Nephron (organoid): ENCODE results near the gene SLC24A4.

ENCODE experiments used
- H3K27ac Mint-ChIP-seq, 3 experiments: 2 replicates each; pipeline ENCODE4 v1.8.0; 2020; ENCODE audit warnings: mixed read lengths in 3 of 3, mild to moderate bottlenecking in 2 of 3, moderate library complexity in 1 of 3
- H3K27me3 Mint-ChIP-seq: 2 replicates; pipeline ENCODE4 v1.8.0; 2021; ENCODE audit warnings: low read depth, mild to moderate bottlenecking, moderate library complexity, mixed read lengths
- H3K36me3 Mint-ChIP-seq: 2 replicates; pipeline ENCODE4 v1.8.0; 2020; ENCODE audit warnings: low read depth, mixed read lengths
- H3K4me1 Mint-ChIP-seq: 2 replicates; pipeline ENCODE4 v1.8.0; 2020; ENCODE audit warnings: mixed read lengths
- H3K4me3 Mint-ChIP-seq, 3 experiments: 2 replicates each; pipeline ENCODE4 v1.8.0; 2020; ENCODE audit warnings: mild to moderate bottlenecking in 3 of 3, mixed read lengths in 3 of 3, moderate library complexity in 2 of 3
- H3K9me3 Mint-ChIP-seq: 2 replicates; pipeline ENCODE4 v1.8.0; 2020; ENCODE audit warnings: mixed read lengths
- CTCF ChIP-seq, 3 experiments: fragments of 200-600 bp; sonication (generic); IDR thresholded peaks; one replicate each; pipeline ENCODE4 v1.5.0; 2021; ENCODE audit warnings: antibody characterized with exemption in 3 of 3; ENCODE audit not compliant: unreplicated experiment in 3 of 3

Gene SLC24A4

DNA sequence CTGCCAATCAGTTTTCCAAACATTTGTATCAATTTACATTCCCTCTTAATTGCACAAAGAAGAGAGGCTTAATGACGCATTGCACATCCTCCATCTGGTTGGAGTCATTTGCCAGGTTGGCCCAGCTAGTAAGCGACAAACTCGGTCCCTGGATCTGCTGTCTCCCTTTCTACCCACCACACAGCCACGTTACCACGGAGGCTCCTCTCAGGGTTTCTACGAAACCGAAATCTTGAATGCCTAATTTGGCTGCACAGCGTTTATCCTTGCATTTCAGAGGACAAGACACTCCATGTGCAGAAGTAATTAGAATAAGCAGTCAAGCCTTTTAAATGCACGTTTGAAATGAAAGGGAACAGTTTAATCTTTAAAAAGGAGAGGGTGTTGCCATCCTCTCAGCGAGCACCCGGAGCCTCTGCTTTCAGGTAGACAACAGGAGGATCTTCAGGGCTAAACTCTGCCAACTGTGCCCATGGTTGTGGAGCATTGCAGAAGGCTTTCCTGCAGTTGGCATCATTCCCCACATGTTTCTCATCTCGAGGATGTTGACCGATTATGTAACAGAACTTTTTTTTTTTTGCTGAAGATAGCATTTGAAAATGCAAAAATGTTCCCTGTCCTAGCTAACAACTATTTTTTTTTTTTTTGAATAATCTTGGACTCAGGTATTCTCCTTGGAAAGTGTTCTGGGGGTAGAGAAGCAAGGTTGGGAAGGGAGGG is 37.8 kb downstream of the SLC24A4 start:
- Mint-ChIP-seq H3K27ac (no peak overlapping the region), H3K4me1 (no peaks in the 10 kb centered on the region), H3K9me3 (no peaks in the 10 kb centered on the region), H3K36me3 (no peaks in the 10 kb centered on the region), H3K4me3 (no peak overlapping the region), H3K27me3 (peaks cover 46% of the 10 kb centered on the region)
- no peak for TF ChIP-seq CTCF (IDR thresholded peaks at IDR 0.05; ENCODE audit: unreplicated experiment in 3 of 3)

- Mint-ChIP-seq H3K36me3 (no peaks in the 10 kb centered on the region), H3K4me1 (no peaks in the 10 kb centered on the region), H3K27me3 (peaks cover 41% of the 10 kb centered on the region), H3K9me3 (no peaks in the 10 kb centered on the region), H3K4me3 (no peak overlapping the region), H3K27ac (no peak overlapping the region)
- TF ChIP-seq CTCF (IDR thresholded peaks at IDR 0.05; ENCODE audit: unreplicated experiment in 3 of 3), result no peak
Observed at GRCh38 chr14:92362781-92363235, 39.8 kb downstream of the SLC24A4 start.

DNA sequence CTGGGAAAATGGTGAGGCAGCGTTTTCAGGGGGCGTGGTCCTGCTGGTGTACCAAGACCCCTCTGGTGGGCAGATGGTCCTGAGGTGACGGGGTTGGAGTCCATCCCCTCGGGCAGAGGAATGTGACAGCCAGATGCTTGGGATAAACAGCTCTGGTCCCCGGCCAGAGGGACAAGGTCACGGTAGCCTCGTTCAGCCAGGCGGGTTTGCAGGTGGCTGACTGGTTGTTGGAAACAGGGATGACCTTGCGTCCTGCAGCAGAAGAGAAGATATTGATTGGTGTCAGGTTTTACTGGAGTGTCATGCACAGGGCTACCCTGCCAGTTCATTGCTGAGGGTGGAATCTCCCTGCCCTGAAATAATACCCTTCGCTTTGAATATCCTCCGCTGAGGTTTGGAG is 43.3 kb downstream of the SLC24A4 start:
- no peaks in the 10 kb centered on the region for H3K36me3 Mint-ChIP-seq
- TF ChIP-seq CTCF (IDR thresholded peaks at IDR 0.05; ENCODE audit: unreplicated experiment in 3 of 3), result no peak
- no peaks in the 10 kb centered on the region for H3K9me3 Mint-ChIP-seq
- H3K27ac Mint-ChIP-seq, result no peak overlapping the region
- peaks cover 27% of the 10 kb centered on the region for H3K27me3 Mint-ChIP-seq
- H3K4me3 Mint-ChIP-seq, result no peak overlapping the region
- peaks cover 5% of the 10 kb centered on the region for H3K4me1 Mint-ChIP-seq

GRCh38 chr14:92368001-92368400 is 45.0 kb downstream of the SLC24A4 start:
- Mint-ChIP-seq H3K4me1 (peaks cover 5% of the 10 kb centered on the region), H3K4me3 (no peak overlapping the region), H3K27me3 (peaks cover 16% of the 10 kb centered on the region), H3K9me3 (no peaks in the 10 kb centered on the region), H3K27ac (no peak overlapping the region), H3K36me3 (no peaks in the 10 kb centered on the region)
- TF ChIP-seq CTCF (IDR thresholded peaks at IDR 0.05; ENCODE audit: unreplicated experiment in 3 of 3), result no peak

DNA sequence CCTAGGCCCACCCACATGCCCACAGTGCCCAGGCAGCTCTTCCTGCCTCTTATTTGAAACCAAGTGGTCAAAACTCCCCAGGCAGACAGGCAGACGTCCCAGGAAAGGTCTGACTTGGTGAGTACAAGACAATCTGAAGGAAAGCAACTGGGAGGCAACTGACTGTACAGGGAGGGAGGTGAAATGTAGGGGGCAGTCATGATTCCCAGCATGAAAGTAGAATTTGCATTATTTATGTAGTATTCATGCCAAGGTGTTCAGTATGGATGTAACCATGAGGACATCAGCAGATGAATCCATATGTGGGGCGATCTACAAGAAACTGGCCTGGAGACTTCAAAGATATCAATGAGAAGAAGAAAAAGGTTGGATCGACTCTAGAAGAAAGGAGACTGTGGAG is 46.1 kb downstream of the SLC24A4 start:
- no peak overlapping the region for H3K27ac Mint-ChIP-seq
- TF ChIP-seq CTCF (IDR thresholded peaks at IDR 0.05; ENCODE audit: unreplicated experiment in 3 of 3), result no peak
- H3K9me3 Mint-ChIP-seq, result no peaks in the 10 kb centered on the region
- no peak overlapping the region for H3K4me3 Mint-ChIP-seq
- peaks cover 8% of the 10 kb centered on the region for H3K27me3 Mint-ChIP-seq
- H3K36me3 Mint-ChIP-seq, result no peaks in the 10 kb centered on the region
- peaks cover 5% of the 10 kb centered on the region for H3K4me1 Mint-ChIP-seq

DNA sequence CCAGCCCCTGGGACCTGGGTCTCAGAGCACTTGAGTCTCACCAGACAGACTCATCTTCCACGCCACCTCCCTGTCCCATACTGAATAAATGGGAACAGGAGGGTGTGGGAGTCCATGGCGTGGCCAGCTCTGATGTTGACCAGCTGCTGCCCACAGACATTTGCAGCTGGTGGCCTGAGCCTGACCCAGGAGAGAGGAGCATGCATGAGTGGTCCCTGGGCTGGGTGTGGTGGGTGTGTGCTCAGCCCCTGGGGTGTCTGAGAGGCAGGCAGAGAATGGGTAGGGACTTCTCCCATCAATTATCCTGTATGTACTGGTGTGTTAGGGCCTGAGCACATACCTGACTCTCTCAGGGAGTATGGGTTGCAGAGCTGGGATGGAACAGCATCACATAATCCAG is 49.3 kb downstream of the SLC24A4 start:
- H3K27ac Mint-ChIP-seq, result no peak overlapping the region
- peaks cover 8% of the 10 kb centered on the region for H3K27me3 Mint-ChIP-seq
- H3K9me3 Mint-ChIP-seq, result no peaks in the 10 kb centered on the region
- no peaks in the 10 kb centered on the region for H3K36me3 Mint-ChIP-seq
- TF ChIP-seq CTCF (IDR thresholded peaks at IDR 0.05; ENCODE audit: unreplicated experiment in 3 of 3), result no peak
- no peak overlapping the region for H3K4me3 Mint-ChIP-seq
- H3K4me1 Mint-ChIP-seq, result peaks cover 5% of the 10 kb centered on the region
